Measurements from ENCODE around the gene POLR2C. TPM values are rescaled to one million over a fixed set of nuclear protein-coding genes. Genes with fewer than 3 reads are reported as not detected.

Gene POLR2C
- total and polyA plus RNA-seq, 5 experiments from 2014 or later = 46.7 to 104 (median 48.6) TPM

DNA sequence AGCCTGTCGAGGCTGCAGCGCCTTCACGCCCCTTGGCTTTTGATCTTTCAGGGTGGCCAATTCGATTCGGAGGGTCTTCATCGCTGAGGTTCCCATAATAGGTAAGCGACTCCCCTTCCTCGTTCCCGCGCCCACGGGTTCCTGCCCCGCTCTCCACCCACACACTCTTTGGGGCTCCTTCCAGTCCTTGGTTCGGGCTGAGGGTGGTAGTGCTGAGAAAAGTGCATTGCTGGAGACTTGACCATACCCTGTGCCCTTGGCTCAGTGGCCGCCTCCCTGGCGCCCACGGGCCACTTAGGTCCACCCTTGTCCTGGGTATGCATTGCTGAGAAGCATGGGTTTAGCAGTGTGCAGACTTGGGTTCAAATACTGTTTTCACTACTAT lies 491 bp downstream of the POLR2C start:
- Mint-ChIP-seq H3K9me3 (no peaks in the 10 kb centered on the region), H3K27me3 (no peaks in the 10 kb centered on the region), H3K27ac (peak overlapping the region; percentile 95 to 100 (median 99)), H3K4me1 (peaks cover 20 to 48% (median 36%) of the 10 kb centered on the region in 4 donors), H3K4me3 (peak overlapping the region; percentile 93 to 100 (median 100)), H3K36me3 (peaks cover 0 to 73% (median 3%) of the 10 kb centered on the region in 3 donors)
- DNase-seq = no peak
- POLR2A ChIA-PET = interaction anchor here (0.7 to 3.9 kb wide), 15 partner anchors 9 to 162 kb away, joined by 3 to 58 read pairs (median 4); partner anchors contain the start of genes ADGRG5, CCDC102A, CIAPIN1 and COQ9
- peak in 1 of 2 donors; percentile 20 for ATAC-seq

DNA sequence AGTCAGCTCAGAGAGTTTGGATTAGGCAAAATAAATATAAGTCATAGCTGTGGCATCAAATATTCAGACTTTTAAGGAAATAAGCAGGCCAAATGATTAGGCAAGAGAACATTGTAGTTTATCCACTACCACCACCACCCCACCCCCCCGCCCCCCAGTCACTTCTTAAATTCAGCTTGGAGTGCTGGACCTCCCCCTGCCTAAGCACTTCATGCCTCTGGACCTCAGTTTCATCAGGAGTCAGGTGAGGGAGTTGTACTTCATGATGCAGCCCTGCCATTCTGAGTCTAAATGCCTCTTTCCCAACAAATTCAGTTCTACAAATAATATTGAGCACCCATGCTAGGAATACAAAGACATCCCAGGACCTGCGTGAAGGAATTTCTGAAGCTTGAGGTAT lies 2.0 kb downstream of the POLR2C start:
- ATAC-seq (no peak), DNase-seq (no peak)
- POLR2A ChIA-PET = interaction anchor here (0.6 to 1.4 kb wide), 6 partner anchors 10 to 62 kb away, joined by 3 to 5 read pairs (median 3); partner anchors contain the start of gene COQ9
- Mint-ChIP-seq H3K27me3 (no peaks in the 10 kb centered on the region), H3K27ac (peak overlapping the region in 8 of 10 donors; percentile 39 to 100 (median 68)), H3K4me1 (peaks cover 20 to 48% (median 37%) of the 10 kb centered on the region in 4 donors), H3K9me3 (no peaks in the 10 kb centered on the region), H3K4me3 (peak overlapping the region in 9 of 10 donors; percentile 25 to 100 (median 97)), H3K36me3 (peaks cover 0 to 76% (median 5%) of the 10 kb centered on the region in 3 donors)

DNA sequence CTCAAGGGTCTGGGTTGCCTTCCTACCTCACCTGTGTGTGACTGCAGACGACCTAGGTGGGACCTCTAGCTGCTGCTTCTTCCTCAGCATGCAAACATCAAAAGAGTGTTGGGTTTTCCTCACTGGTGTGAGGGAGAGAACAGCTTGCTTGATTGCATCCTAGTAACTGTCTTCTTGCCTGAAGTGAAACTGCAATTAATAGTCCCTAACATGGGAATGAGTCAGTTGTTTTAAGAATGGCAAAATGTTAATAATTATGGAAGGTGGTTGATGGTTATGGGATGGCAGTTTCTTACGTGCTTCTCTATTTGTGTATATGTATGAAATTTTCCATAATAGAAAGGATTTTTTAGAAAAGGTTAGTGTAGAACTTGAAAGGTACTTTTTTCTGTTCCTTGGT lies 5.9 kb downstream of the POLR2C start:
- no peaks in the 10 kb centered on the region for H3K9me3 Mint-ChIP-seq
- no peaks in the 10 kb centered on the region for H3K27me3 Mint-ChIP-seq
- DNase-seq = no peak
- POLR2A ChIA-PET = interaction anchor here (0.6 kb wide), 1 partner anchor 68 kb away, joined by 4 read pairs; the partner anchor contains the start of gene CCDC102A
- peaks cover 0 to 81% (median 3%) of the 10 kb centered on the region in 3 donors for H3K36me3 Mint-ChIP-seq
- ATAC-seq = no peak
- no peak overlapping the region for H3K4me3 Mint-ChIP-seq
- H3K27ac Mint-ChIP-seq = peak overlapping the region in 3 of 10 donors; percentile 21 to 52 (median 28)
- peaks cover 12 to 36% (median 28%) of the 10 kb centered on the region in 4 donors for H3K4me1 Mint-ChIP-seq

DNA sequence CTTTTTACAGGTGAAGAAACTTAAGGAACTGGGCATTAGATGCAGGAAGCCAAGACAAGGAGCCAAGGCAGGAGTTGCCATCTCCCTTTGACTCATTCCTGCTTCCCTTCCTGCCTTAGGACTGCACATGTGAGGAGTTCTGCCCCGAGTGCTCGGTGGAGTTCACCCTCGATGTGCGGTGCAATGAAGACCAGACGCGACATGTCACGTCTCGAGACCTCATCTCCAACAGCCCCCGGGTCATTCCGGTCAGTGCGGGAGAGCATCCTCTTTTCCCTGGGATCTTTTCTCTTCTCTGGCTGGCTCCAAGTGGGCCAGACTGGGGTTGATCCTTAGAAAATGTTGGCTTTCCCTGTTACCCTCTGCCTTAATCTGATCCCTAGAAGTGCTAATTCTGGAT lies 6.6 kb downstream of the POLR2C start:
- no peaks in the 10 kb centered on the region for H3K27me3 Mint-ChIP-seq
- H3K36me3 Mint-ChIP-seq = peaks cover 0 to 77% (median 3%) of the 10 kb centered on the region in 3 donors
- peaks cover 12 to 29% (median 21%) of the 10 kb centered on the region in 4 donors for H3K4me1 Mint-ChIP-seq
- POLR2A ChIA-PET = interaction anchor here (0.6 kb wide), 1 partner anchor 68 kb away, joined by 4 read pairs; the partner anchor contains the start of gene CCDC102A
- no peak overlapping the region for H3K27ac Mint-ChIP-seq
- no peak overlapping the region for H3K4me3 Mint-ChIP-seq
- no peak for DNase-seq
- no peaks in the 10 kb centered on the region for H3K9me3 Mint-ChIP-seq
- ATAC-seq = no peak

DNA sequence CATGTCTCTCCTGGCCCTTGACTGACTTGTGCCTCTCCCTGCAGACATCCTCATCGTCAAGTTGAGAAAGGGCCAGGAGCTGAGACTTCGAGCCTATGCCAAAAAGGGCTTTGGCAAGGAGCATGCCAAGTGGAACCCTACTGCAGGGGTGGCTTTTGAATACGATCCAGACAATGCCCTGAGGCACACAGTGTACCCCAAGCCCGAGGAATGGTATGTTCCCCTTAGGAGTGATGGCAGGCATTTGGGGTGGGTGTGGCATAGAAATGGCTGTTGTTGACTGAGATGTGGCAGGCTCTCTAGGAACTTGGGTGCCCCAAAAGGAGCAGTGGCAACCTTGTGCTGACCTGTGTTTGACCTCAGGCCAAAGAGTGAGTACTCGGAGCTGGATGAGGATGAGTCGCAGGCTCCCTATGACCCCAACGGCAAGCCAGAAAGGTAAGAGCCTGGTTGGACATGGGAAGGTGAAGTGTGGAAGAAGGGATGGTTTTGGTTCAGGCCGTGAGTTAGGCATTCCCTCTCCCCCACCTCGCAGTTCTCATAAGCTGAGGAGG lies 7.5 kb downstream of the POLR2C start:
- H3K36me3 Mint-ChIP-seq = peaks cover 0 to 68% (median 3%) of the 10 kb centered on the region in 3 donors
- ATAC-seq = no peak
- H3K27ac Mint-ChIP-seq = peak overlapping the region in 1 of 10 donors; percentile 27
- H3K4me1 Mint-ChIP-seq = peaks cover 5 to 20% (median 12%) of the 10 kb centered on the region in 4 donors
- no peaks in the 10 kb centered on the region for H3K9me3 Mint-ChIP-seq
- no peak overlapping the region for H3K4me3 Mint-ChIP-seq
- no peak for DNase-seq
- POLR2A ChIA-PET = no interaction called here
- H3K27me3 Mint-ChIP-seq = no peaks in the 10 kb centered on the region

DNA sequence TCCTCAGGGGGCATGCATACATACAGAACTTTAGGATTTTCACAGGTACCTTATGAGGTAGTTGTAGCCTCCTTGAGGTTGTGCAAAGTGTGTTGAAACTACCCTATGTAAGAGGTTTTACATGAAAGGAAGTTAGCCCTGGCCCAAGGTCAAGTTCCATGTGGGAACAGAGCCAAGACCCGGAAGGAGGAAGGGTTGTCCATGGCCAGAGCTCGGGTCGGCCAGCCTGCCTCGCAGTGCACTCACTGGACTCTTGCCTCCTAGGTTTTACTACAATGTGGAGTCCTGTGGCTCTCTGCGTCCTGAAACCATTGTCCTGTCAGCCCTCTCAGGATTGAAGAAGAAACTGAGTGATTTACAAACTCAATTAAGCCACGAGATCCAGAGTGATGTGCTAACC lies 8.2 kb downstream of the POLR2C start:
- POLR2A ChIA-PET = no interaction called here
- H3K27ac Mint-ChIP-seq = peak overlapping the region in 2 of 10 donors; percentile 4 to 15
- H3K27me3 Mint-ChIP-seq = no peaks in the 10 kb centered on the region
- ATAC-seq = no peak
- peaks cover 0 to 61% (median 3%) of the 10 kb centered on the region in 3 donors for H3K36me3 Mint-ChIP-seq
- peaks cover 3 to 15% (median 7%) of the 10 kb centered on the region in 4 donors for H3K4me1 Mint-ChIP-seq
- no peaks in the 10 kb centered on the region for H3K9me3 Mint-ChIP-seq
- no peak for DNase-seq
- no peak overlapping the region for H3K4me3 Mint-ChIP-seq

DNA sequence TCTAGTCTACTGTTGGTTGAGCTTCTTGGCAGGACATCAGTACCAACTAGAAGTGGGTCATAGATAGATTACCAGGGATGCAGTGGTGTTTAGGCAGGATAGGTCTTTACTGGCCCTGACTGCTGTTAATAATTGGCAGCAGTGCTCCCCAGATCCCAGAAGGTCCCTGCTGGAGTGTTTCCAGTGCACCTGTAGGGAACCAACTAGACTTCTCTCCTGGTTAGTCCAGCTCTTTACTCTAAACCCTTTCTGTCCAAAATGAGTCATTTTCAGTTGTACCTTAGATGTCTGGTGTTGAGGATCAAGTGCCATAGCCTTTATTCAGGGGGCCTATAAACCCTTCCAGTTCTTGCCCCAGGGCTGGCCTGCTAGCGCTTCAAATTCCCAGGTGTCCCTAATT lies 8.7 kb downstream of the POLR2C start:
- Mint-ChIP-seq H3K27ac (peak overlapping the region in 4 of 10 donors; percentile 4 to 43 (median 32)), H3K27me3 (no peaks in the 10 kb centered on the region), H3K36me3 (peaks cover 0 to 56% (median 3%) of the 10 kb centered on the region in 3 donors), H3K9me3 (no peaks in the 10 kb centered on the region), H3K4me3 (no peak overlapping the region), H3K4me1 (peaks cover 4 to 15% (median 8%) of the 10 kb centered on the region in 4 donors)
- no peak for ATAC-seq
- POLR2A ChIA-PET = interaction anchor here (0.9 kb wide), 1 partner anchor 9 kb away, joined by 4 read pairs; the partner anchor contains the start of gene POLR2C
- no peak for DNase-seq

DNA sequence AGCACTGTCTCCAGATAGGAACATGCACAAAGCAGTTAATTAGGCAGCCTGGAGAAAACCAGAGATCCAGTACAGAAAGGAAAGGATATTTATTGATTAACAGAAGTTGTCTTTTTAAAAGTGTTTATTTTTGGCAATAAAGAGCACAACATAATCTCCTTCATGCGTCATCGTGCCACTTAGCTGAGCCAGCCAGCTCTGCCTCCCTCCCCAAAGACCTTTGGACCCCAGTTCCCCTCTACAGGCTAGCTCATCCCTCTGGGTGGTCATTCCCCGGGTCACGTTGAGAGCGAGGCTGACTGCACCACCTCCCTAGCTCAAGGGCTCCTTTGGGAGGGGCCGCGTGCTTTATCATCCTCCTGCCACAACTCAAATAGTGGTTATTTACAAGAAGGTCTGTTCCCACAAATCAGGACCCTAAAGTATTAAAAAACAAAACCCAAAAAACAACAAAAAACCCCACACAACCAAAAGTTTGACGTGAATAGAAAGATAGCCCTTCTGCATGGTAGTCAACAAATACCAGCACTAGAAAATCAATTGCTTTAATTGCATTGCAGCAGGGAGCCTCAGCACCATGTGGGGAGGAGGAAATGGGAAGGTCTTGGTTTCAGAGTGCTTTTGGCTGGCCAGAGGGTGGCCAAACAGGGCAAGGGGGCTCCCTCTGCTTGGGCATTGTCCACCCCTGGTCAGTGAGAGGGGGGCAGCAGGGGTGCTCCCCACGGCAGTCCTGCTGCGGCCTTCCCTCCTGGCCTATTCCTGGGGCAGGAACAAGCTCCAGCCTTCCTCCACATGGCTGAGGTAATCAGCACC lies 9.6 kb downstream of the POLR2C start:
- Mint-ChIP-seq H3K4me1 (peaks cover 8 to 19% (median 11%) of the 10 kb centered on the region in 4 donors), H3K9me3 (no peaks in the 10 kb centered on the region), H3K4me3 (no peak overlapping the region), H3K27ac (peak overlapping the region in 4 of 10 donors; percentile 24 to 65 (median 44)), H3K36me3 (peaks cover 0 to 49% (median 3%) of the 10 kb centered on the region in 3 donors), H3K27me3 (no peaks in the 10 kb centered on the region)
- DNase-seq = no peak
- ATAC-seq = no peak
- POLR2A ChIA-PET = interaction anchor here (0.9 to 1.7 kb wide), 2 partner anchors 10 kb away, joined by 4 to 7 read pairs; partner anchors contain the start of gene POLR2C

DNA sequence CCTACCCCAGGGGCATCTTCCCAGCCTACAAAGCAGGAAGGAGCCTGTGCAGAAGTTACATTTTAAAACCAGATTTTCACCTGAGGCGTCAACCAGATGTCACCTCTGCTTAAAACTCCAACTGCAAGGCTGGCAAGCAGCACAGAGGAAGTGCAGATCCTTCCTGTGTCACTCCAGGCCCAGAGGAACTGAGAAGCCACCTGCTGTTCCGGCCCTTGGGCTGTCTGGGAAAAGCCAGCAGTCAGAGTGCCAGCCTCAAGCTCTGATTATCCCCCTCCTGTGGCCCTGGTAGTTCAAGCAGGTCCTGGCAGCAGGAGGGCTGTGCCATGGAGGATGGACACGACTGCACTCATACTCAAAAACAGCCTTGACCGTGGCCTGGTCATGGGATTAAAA lies 10.2 kb downstream of the POLR2C start:
- POLR2A ChIA-PET = interaction anchor here (1.7 kb wide), 1 partner anchor 10 kb away, joined by 7 read pairs; the partner anchor contains the start of gene POLR2C
- Mint-ChIP-seq H3K36me3 (peaks cover 0 to 43% (median 3%) of the 10 kb centered on the region in 3 donors), H3K4me1 (peaks cover 8 to 19% (median 13%) of the 10 kb centered on the region in 4 donors), H3K9me3 (no peaks in the 10 kb centered on the region), H3K27me3 (no peaks in the 10 kb centered on the region), H3K27ac (peak overlapping the region in 4 of 10 donors; percentile 7 to 65 (median 30)), H3K4me3 (no peak overlapping the region)
- ATAC-seq (no peak), DNase-seq (no peak)

DNA sequence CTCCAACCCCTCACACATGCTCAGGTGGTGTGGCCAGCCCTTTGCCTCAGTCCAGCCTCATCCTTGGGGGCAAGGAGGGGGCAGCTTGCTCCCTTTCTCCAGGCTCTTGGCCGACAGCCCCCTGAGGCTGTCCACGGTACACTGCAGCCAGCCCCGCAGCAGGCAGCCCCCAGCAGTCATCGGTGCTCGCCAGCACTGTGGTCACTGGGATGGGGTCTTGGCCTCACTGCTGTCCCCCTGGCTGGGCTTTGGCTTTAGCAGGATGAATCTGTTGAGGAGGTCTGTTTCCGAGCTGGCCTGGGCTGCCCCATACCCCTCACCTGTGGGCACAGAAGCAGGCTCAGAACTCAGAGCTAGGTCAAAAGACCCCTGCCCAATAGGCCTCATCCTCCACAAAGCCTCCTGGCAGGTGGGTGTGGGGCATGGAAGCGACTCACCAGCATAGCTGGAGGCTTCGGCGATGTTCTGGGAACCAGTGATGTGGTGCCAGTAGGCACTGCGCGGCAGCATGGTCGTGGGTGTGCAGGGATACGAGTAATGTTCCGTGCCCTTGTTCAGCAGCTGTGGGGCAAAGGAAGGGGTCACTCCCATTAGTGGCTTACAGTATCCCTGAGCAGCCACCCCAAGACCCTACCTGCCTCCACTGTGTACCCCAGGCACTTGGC lies 10.8 kb downstream of the POLR2C start:
- Mint-ChIP-seq H3K27me3 (no peaks in the 10 kb centered on the region), H3K27ac (peak overlapping the region in 3 of 10 donors; percentile 49 to 65 (median 59)), H3K9me3 (no peaks in the 10 kb centered on the region), H3K36me3 (peaks cover 0 to 36% (median 1%) of the 10 kb centered on the region in 3 donors), H3K4me1 (peaks cover 8 to 19% (median 12%) of the 10 kb centered on the region in 4 donors), H3K4me3 (no peak overlapping the region)
- ATAC-seq (no peak), DNase-seq (no peak)
- POLR2A ChIA-PET = interaction anchor here (1.7 to 2.2 kb wide), 2 partner anchors 9 to 11 kb away, joined by 4 to 7 read pairs; partner anchors contain the start of gene POLR2C

DNA sequence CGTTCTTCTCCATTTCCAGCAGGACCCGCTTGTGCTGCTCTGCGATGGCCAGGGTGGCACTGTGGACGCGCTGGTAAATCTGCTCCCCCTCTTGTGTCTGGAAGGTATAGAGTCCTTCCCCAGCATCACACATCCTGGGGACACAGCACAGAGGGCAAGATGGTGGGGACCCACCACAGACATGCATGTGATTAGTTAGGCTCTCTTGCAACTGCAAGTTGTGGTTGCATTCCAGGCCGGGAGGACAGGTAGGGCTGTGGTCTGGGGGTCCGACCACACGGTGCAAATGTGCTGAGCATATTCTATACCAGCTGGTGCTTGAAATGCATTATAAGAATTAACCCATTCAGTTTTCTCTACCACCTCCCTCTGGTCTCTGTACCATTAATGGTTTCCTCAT lies 11.4 kb downstream of the POLR2C start:
- Mint-ChIP-seq H3K4me3 (no peak overlapping the region), H3K27ac (peak overlapping the region in 3 of 10 donors; percentile 22 to 73 (median 24)), H3K9me3 (no peaks in the 10 kb centered on the region), H3K36me3 (peaks cover 0 to 33% (median 0%) of the 10 kb centered on the region in 3 donors), H3K4me1 (peaks cover 8 to 19% (median 16%) of the 10 kb centered on the region in 4 donors), H3K27me3 (no peaks in the 10 kb centered on the region)
- POLR2A ChIA-PET = interaction anchor here (1.2 to 2.2 kb wide), 3 partner anchors 9 to 12 kb away, joined by 4 to 7 read pairs (median 5); partner anchors contain the start of gene POLR2C
- ATAC-seq (no peak), DNase-seq (no peak)

Measured in naive thymus-derived CD8-positive, alpha-beta T cell (primary cell).